ENCODE results near the gene FADS6.
A peak's percentile ranks its signal among the peaks of the same experiment; 100 is the strongest.
"Not testable (repeated sequence)": the region's sequence is repeated elsewhere in the genome, so short reads cannot be mapped to it uniquely, and the experiment has no call there.

FADS6 gene

DNA sequence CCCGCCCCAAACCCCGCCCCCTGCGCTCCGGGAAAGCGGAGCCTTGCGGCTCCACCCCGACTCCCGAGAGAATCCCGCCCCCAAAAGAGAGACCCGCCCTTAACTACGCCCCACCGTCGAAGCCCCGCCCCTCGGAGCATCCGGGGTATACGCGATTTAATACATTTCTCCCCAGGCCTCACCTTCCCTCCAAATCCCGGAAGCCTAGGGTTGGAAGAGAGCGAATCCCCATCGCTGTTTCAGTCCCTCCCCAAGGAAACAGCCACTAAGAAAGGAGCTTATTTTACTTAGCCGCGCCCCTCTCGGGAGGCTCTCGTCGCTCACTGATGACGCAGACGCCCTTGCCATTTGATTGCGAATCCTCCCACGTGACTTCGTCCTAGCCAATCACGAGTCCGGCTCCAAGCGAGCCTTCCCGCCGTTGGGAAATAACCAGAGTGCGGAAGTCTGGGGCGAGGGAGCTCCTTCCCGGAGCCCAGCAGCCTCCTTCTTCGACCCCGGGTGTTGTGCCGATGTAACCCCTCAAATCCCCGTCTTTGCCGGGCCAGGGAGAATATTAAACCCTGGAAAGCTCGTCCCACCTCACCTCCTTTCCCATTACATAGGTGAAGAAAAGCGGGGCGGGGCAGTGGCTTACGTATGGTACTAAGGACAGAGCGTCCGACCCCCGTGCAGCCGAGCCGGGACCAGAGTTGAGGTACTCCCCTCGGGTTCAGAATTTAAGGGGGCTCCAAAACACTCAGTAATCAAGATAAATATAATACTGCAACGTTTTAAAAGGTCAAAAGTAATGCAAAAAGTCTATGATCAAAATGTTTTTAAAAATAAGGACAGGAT, 20.2 kb downstream of the FADS6 start:
- TF ChIP-seq ZFX (IDR thresholded peaks at IDR 0.05) = no peak
- TF ChIP-seq, protein P1, sequence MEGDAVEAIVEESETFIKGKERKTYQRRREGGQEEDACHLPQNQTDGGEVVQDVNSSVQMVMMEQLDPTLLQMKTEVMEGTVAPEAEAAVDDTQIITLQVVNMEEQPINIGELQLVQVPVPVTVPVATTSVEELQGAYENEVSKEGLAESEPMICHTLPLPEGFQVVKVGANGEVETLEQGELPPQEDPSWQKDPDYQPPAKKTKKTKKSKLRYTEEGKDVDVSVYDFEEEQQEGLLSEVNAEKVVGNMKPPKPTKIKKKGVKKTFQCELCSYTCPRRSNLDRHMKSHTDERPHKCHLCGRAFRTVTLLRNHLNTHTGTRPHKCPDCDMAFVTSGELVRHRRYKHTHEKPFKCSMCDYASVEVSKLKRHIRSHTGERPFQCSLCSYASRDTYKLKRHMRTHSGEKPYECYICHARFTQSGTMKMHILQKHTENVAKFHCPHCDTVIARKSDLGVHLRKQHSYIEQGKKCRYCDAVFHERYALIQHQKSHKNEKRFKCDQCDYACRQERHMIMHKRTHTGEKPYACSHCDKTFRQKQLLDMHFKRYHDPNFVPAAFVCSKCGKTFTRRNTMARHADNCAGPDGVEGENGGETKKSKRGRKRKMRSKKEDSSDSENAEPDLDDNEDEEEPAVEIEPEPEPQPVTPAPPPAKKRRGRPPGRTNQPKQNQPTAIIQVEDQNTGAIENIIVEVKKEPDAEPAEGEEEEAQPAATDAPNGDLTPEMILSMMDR (conservative IDR thresholded peaks at IDR 0.05) = no peak
- peak overlapping the region; percentile 87 for H3K27ac ChIP-seq

DNA sequence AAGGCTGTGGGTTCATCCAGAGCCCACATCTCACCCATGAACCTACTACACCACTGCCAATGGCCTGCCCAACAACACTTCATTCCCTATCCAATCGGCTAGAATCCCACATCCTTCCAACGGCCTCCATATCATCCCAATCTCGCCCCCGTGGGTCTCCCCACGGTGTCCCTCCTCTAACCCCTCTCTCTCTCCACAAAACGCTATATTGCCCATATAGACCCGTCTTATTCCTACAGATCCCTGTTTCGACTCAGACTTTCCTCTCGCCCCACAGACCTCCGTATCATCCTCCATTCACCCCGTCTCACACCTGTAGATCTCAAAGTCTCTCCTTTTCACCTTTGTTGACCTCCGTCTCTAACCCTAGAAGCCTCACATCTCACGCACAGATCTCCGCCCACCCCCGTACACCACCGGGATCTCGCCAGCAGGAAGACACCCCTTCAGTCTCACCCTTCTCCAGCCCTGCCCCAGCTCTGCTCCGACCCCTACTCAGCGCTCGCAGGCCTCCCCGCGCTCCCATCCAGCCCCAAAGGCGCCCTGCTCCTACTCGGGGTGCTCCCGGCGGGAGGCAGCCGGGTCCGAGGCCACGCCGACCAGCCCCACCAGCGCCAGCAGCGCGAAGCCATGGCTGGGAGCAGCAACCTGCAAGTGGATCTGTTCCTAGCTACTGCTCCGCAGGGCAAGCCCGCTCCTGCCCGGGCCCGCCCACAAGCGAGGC, 21.0 kb downstream of the FADS6 start, which contains the start of gene FDXR:
TSS of gene FDXR (minus strand) at position 682 of the 724 bp plus-strand sequence. CDS start at position 632, 50 bp downstream.
- TF ChIP-seq ZFX (IDR thresholded peaks at IDR 0.05) = no peak
- TF ChIP-seq, protein P1 (conservative IDR thresholded peaks at IDR 0.05) = no peak
- peak within 1 kb of the TSS; percentile 87 for H3K27ac ChIP-seq

DNA sequence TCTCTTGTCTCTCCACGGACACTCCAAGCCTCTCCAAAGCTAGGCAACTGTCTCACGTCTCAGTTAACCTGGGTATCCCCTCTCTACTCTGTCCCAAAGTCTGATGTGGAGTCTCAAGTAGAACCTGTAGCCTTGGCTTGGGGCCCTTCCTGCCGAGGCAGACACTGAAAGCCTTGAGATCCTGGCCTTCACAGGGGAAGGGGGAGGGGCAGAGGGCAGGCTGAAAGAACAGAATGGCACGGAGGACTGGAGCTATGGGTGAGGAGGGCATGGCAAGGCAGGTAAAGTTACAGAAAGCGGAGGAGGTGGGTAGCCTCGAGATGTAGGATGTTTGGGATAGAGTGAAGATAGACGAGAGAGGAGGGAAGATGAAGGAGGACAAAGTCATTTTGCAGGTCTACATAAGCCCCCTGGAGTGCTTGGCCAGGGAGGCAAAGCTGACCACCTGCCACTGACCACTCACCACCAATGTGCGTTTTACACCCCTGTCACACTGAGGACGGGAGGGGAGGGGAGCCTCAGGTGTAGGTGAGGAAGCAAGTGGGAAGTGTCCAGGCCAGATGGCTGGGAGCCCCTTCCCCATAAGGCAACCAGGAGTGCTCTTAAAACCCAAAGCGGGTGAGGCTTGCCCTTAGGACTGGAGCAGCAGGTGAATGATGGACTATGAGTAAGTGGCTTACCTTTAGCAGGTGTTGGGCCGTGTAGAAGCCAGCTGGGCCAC, 21.9 kb downstream of the FADS6 start:
- peak overlapping the region; percentile 87; the same call in 1 of the 2 replicates for H3K27ac ChIP-seq
- TF ChIP-seq, protein P1 (conservative IDR thresholded peaks at IDR 0.05) = no peak
- no peak for TF ChIP-seq ZFX (IDR thresholded peaks at IDR 0.05)

DNA sequence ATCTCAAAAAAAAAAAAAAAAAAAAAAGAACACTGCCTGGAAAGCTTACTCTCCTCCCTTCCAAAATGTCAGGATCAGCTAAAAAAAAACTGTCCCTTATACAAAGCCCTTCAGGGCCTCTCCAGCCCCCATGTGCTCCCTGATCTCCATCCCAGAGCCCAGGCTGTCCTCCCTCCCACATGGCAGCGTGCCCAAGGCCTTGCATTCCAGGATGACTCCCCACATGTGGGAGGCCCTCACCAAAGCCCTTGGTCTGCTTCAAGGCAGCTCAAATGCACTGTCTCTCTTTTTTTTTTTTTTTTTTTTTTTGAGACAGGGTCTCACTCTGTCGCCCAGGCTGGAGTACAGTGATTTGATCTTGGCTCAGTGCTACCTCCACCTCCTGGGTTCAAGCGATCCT, 22.9 kb downstream of the FADS6 start:
- no peak overlapping the region for H3K27ac ChIP-seq
- TF ChIP-seq ZFX (IDR thresholded peaks at IDR 0.05) = no peak
- TF ChIP-seq, protein P1 (conservative IDR thresholded peaks at IDR 0.05) = no peak

DNA sequence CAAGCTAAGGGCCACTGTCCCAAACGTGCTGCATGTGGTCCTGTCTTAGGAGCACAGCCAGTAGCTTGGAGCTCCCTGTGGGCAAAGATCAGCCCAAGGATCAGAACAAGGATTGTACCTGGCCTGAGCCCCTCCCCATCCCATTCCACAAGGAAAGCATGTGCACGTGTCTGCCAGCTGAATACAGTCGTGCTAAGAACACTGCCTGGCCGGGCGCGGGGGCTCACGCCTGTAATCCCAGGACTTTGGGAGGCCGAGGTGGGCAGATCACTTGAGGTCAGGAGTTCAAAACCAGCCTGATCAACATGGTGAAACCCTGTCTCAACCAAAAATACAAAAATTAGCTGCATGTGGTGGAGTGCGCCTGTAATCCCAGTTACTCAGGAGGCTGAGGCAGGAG, 23.4 kb downstream of the FADS6 start:
- H3K27ac ChIP-seq = not testable (repeated sequence)

DNA sequence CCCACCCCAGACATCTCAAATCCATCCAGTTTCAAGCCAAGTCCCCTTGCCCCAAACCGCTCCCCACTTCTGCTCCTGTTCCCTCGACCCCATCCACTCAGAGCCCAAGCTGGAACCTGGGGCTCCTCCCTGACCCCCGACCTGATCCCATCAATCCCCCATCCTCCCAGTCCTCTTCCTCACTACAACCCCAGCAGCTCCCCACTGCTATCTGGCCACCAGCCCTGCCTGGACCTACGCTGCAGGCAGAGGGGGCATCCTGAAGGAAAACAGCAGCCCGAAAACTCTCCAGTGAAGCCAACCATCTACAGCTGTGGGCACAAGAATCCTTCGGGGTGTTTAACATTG, 24.6 kb downstream of the FADS6 start:
- no peak for TF ChIP-seq ZFX (IDR thresholded peaks at IDR 0.05)
- TF ChIP-seq, protein P1 (conservative IDR thresholded peaks at IDR 0.05) = no peak
- H3K27ac ChIP-seq = no peak overlapping the region

DNA sequence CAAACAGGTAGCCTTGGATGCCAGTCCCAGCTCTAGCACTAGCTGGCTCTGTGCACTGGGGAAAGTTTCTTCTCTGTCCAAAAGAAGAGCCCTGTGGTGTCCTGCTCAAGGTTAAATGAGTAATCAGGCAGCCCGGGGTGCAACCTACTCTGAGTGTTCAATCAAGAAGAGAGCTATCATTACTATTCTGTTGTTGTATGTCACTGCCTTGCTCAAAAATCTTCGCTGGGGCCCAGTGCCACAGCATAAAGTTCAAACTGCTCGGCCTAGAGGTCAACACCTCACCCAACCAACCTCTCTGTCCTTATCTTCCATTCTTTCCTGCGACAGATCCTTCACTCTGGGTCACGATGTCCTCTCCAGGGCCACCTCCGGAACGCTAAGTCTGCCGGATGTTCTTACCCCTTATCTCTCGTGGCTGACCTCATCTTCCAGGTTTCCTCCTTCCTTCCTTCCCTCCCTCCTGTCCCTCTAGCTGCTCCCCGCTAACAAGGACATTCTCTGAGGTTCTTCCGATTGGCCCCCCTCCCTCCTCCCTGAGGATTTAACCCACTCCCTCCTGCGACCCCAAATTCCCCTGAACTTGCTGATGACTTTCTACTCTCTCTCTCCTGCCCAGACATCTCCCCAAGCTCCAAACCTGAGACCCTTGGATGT, 25.1 kb downstream of the FADS6 start:
- no peak overlapping the region for H3K27ac ChIP-seq
- TF ChIP-seq, protein P1 (conservative IDR thresholded peaks at IDR 0.05) = no peak
- TF ChIP-seq ZFX (IDR thresholded peaks at IDR 0.05) = no peak
